ENCODE results near the gene IQCN.
A peak's percentile ranks its signal among the peaks of the same experiment; 100 is the strongest.
"Not testable (repeated sequence)": the region's sequence is repeated elsewhere in the genome, so short reads cannot be mapped to it uniquely, and the experiment has no call there.

Gene IQCN

DNA sequence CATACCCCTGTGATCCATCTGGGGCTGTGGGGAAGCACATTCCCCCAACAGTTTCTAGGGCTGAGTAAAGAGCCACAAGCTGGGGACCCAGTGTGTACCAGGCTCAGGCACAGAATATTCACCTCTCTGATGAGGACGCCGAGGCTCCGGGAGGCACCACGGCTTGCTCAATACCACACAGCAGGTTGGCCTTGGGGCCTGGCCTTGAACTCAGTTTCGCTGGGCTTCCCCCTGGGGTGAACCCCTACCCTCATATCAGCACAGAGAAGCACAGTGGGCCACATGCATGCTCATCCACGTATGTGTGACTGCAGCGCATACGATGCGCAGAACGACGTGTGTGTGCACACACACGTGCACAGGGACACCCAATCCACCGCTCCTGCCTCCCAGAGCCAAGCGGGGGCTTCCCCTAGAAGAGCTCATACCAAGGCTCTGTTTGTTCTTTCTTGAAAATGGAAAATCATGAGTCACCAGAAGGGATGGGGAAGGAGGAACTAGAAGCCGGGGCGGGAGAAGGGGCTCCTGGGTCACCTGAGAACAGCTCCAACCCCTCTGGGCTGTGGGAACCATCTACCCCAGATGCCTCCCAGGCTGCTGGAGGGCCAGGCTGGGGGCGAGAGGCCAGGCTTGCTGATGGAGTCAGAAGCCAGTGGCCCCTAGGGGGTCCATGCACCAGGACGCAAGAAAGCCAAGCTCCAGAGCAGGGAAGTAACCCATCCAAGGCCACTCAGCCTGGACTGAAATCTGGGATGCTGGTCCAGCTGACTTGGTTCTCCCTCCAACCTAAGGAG lies 43.1 kb downstream of the IQCN start:
- DNase-seq = no peak

DNA sequence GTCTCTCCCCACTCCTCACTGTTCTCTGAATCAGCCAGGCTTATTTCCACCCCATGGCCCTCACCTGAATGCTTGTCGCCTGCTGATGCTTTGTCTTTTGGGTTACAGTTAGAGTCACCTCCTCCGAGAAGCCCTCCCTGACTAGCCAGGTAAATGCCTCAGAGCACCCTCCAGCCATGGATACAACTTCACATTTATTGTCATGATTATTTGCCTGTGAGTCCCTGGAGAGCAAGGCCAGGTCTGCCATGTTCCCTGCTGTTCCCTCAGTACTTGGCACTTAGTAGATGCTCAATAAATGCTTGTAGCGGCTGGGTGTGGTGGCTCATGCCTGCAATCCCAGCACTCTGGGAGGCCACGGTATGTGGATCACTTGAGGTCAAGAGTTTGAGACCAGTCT lies 44.3 kb downstream of the IQCN start:
- DNase-seq = no peak

DNA sequence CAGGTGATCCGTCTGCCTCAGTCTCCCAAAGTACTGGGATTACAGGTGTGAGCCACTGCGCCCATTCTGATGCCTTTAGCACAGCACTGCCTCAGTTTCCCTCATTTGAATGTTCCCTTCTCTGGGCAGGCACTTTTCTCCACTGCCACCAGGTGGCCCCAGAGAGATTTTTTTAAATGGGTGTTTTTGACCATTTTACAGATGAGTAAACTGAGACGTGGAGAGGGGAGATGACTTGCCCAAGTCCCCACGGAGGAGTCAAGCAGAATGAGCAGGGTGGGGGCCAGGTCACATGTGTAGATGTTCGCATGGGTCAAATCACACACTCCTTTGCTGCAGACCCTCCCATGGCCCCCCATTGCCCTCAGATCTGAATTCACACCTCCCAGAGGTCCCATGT lies 44.8 kb downstream of the IQCN start:
- DNase-seq = no peak

DNA sequence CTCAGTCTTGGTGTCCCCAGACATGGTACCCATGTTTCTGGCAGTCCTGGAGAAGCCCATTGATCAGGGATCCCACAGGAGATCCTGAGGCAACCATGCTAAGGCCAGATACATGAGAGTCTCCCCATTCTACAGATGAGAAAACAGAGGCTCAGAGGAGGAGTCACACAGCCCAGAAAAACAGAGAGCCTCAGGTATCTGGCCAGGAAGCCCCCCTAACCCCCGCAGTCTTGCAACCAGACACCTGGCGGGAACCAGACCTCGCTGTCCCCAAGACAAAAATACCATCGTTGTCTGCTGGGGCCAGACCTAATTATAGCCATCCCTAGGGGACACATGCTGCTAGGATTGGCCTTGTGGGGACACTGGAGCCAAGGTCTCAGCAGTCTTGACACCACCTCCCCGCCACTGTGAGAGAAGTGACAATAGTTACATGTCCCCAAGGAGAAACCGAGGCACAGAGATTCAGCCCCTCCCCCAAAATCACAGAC lies 46.4 kb downstream of the IQCN start:
- no peak for DNase-seq

DNA sequence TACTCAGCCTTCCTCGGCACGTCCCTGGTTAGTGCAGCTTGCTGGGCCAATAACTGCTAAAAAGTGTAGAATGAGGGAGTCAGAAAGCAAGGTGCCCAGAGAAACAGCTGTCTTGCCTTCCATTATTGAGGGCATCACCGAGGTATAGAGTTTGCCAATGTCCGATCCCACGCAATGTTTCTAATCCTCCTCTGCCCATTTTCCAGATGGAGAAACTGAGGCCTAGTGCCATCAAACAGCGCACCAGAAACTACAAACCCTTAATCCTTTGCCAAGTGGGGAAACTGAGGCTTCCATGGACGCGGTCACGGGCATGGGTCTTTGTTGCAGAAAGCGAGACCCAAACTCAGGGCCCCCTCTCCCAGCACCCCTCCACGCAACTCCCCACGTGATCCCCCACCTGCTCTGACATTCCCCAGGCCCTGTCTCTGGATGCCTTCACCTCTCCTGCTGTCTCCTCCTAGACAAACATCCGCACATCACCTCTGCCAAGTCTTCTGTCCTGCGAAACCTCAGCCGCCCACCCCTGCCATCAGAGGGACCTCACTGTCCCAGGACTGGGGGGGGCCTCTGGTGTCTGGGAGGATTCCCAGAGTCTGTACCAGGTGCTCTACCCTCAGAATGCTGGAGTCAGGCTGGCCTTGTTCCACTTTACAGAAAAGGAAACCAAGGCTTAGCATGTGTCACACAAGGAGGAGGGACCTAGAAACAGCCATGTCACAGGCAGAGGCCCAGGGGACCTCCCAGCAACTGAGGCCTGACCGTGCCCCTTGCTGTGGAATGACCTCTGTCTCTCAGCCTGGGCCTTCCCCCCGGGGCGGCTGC lies 47.1 kb downstream of the IQCN start:
- no peak for DNase-seq

DNA sequence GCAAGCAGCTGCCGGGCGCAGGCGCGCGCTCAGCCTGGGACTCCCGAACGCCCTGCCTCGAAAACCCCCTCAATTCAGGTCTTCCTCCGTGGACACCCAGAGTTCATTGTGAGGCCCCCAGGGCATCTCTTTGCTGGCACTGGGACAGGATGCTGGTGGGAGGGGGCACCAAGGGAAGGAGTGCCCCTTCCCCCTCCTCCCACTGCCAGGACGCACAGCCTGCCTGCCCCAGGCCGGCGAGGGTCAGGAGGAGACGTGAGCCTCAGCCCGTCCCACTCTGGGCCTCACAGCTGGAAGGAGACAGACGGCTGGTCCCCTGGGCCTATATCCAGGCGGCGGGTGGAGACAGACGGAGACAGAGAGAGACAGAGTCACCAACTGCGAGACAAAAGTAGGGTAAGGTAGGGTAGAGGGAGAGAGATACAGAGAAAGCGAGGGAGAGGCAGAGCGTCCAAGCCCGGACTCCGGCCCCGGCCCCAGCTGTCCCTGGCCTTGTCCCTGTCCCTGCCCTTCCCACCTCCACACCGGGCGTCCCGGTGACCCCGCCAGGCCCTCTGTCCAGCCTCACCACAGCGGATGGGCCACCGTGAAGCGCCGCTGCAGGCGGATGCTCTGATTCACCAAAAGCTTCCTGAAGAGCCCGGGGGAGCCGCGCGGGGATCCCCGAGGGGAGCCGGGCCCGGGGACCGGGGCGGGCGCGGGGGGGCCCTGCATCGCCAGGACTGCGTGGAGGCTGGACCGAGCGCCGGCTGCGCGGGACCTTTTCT lies 48.4 kb downstream of the IQCN start, which contains the start of gene PDE4C:
Gene PDE4C (minus strand): TSS at position 737 of the 767 bp plus-strand sequence. CDS start 23 bp downstream, at position 714.
- peak; percentile 69 for DNase-seq

DNA sequence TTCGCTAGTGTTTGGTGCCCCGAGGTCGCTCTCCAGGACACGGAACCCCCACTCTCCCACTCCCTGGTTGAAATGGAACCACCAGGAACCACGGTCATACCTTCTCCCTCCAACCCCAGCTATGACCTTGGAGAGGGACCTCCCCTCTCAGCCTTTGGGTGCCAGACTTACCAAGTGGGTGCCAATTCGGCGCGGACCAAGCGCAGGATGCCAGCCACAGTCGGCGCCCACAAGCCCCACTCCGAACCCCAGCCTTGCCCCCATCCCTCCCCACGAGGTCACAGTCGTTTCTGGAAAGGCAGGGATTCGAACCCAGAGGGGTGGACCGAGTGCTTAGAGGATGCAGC lies 48.9 kb downstream of the IQCN start:
- no peak for DNase-seq

DNA sequence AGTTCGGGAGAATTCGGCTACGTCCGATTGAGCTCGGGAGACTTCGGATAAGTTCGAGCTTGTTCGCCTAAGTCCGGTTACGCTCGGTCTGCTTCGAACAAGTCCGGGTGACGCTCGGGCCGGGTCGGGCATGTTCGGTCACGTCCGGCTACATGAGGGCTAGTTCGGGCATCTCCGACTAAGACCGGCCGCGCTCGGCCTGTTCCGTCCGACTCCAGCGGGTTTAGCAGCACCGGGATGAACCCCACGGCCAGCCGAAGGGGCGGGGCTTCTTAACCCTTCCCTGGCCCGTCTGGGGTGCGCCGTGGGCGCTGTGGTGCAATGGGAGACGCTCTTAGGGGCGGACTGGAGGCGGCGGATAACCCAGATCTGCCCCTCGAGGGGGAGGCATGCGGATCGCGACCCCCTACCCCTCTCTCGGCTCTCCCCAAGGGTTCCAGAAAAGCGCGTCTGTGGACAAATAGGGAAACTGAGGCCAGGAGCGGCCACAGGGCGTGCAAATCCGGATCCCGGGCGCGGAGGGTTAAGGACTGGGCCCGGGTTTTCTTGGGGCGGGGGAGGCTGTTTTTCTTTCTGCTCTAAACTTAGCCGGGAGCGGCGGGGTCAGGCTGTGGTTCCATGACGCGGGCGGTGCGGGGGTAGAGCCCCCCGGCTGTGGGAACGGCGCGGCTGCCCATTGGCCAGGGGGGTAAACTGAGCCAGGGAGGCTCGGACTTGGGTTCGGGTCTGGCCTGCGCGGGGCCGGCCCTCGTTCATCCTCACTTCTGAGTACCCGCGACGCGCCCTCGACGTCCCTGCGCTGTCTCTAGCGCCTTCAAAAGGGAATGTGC lies 49.5 kb downstream of the IQCN start:
- peak; percentile 100 for DNase-seq

DNA sequence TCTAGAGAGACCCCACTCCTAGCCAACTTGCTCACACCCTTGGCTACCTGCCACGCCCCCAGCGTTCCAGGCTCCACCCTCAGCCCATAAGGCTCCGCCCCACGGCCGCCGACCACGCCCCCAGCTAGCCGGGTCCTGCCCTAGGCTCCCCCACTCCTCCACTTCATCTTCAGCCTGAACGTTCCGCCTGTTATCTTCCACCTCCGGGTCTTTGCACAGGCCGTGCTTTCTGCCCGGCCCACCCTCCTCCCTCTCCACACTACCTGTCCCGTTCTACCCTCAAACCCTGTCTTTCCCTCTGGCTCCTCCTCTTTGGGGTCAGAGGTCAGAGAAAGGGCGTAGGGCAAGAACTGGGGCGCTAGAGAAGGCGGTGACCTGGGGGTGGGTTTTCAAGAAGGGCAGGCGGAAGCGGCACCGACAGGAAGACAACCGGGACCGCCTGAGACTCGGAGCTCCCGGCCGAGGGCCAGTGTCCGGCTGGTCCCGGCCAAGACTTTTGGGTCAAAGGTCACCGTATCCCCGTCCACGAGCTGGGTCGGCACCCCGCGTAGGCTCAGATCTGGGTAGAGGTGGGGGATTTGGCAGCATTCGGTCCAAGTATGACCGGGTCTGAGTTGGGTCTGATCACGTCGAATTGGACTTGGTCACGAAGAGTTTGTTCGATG lies 50.3 kb downstream of the IQCN start:
- DNase-seq = peak; percentile 94

DNA sequence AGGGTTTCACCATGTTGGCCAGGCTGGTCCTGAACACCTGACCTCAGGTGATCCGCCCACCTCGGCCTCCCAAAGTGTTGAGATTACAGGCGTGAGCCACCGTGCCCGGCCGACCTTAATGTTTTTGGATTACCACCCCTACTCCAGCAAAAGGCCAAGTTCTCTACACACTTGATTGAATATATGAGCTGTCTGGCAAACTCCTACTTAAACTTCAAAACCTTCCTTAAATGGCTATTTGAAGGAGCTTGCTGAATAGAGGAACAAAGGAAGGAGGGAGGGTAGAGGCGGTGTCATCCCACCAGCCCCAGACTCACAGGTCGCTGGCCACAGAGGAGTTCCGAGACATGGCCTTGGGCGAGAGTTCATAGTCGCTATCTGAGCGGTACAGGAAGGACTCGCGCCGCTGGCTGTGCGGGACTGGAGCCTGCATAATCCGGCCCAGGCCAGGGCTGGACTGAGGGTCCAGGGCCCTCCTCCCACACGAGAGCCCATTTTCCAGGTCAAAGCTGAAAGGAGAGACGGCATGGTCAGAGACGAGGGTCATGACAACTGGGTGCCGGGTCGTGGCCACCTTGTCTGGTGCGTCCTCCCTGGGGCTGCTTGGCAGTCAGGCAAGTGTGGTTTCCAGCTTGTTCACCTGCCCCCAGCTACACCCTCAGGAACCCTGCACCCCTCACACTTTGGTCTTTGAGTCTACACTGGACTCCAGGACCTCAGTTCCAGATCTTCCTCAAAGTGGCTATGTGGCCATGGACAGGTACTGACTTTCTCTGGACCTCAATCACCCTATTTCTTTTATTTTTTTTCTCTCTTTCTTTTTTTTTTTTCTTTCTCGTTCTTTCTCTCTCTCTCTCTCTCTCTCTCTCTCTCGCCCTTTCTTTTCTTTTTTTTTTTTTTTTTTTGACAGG lies 52.2 kb downstream of the IQCN start:
- no peak for DNase-seq

DNA sequence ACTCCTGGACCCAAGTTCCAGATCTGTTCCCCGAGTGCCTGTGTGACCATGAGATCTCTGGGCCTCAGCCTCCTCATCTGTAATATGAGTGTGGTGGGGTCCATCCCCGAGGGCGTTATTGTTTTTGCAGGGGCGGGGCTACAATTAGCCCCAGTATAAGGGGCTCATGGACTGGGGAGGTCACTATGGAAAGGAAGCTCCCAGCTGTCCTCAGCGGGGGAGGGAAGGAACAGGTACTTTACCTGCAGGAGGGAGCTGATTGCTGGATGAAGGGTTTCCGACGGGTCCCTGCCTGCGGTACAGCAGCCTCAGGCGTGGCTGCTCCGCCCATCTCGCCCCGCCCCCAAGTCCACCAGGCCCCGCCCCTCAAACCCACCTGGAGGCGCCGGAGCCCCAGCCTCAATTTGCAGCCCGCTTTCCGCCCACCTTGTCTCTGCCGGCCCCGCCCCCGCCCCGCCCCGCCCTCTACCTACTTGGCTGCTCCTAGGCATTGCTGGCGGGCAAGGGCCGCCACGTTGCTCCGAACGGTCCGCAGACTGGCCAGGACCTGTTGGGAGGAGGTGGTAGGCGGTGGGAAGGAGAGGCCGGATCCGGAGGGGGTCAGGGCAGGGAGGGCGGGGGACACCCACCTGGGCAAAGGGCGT lies 53.5 kb downstream of the IQCN start:
- DNase-seq = peak; percentile 76

DNA sequence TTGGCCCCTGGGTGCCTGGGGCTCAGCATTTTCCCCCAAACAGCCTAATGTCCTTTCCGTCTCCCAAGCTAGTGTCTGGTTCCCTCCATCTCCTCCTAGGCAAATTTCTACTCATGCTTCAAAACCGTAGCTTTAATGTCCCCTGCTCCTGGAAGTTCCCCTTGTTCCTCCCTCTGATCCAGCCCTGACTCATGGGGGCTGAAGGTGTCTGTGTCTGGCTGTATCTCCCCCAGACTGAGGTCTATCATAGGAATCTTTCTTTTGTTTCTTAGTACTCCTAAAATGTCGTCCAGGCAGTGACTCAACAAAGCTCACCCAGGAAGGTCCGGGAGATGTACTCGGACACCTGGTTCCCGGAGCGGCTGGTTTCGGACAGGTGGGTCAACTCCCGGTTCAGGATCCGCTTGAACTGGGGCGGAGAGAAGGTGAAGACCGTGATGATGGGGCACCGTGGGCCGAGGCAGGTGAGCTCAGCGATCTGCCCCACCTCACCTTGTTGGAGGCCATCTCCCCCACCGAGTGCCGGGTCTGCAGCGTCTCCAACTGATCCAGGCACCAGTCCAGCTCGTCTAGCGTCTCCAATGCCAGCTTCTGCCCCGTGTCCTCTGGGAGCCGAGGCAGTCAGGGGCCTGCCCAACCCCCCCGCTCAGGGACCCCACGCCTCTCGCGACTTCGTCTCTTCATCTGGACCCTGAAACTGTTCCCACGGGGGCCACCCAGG lies 54.2 kb downstream of the IQCN start:
- DNase-seq = no peak

DNA sequence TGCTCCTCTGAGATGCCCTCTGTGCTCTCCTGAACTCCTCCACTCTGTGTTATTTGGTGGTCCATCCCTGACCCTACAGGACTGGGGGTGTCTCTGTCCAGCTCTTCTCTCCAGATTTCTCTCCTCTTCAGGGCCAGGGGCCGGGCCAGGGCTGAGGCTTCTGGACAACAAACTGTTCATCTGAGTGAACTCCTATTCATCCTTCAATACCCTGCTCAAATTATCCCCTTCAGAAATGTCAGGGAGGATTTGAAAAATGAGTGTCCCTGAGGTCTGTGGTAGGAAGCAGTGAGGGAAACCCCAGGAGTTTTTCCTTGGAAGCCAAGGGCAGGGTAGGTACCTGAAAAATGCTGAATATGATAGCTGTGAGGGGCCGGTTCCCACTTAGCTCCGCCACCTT lies 55.7 kb downstream of the IQCN start:
- no peak for DNase-seq

DNA sequence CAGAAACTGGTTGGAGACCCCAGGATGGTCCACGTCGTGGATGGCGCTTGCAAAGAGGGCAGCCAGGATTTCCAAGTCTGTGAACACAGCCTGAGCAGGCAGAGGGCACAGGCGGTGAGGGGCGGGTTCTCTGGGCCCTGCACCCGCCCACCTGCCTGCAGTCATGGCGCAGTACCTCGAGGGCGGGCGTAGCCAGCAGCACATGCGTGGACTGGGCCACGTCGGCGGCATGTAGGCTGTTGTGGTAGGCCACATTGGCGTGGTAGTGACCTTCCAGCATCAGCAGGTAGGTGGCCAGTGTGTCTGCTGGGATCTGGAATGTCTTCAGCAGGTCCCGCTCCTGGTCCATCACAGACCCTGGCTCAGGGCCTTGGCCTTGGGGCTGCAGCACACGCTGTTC lies 56.1 kb downstream of the IQCN start:
- no peak for DNase-seq

DNA sequence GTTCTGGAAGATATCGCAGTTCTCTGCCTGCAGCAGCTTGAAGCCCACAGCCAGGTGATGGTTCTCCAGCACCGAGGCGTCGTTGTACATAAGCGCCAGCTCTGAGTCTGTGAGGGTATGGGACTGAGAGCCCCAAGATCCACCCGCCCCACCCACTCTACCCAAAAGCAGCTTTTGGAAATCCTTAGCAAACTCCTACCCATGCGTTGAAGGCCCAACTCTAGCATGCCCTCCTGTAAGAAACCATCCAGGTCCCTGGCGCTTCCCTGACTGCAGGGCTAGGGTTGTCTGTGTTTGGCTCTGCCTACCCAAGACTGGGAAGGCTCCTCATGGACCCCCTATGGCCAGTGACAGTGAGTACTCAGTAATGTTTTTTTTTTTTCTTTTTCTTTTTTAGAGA lies 57.5 kb downstream of the IQCN start:
- no peak for DNase-seq

DNA sequence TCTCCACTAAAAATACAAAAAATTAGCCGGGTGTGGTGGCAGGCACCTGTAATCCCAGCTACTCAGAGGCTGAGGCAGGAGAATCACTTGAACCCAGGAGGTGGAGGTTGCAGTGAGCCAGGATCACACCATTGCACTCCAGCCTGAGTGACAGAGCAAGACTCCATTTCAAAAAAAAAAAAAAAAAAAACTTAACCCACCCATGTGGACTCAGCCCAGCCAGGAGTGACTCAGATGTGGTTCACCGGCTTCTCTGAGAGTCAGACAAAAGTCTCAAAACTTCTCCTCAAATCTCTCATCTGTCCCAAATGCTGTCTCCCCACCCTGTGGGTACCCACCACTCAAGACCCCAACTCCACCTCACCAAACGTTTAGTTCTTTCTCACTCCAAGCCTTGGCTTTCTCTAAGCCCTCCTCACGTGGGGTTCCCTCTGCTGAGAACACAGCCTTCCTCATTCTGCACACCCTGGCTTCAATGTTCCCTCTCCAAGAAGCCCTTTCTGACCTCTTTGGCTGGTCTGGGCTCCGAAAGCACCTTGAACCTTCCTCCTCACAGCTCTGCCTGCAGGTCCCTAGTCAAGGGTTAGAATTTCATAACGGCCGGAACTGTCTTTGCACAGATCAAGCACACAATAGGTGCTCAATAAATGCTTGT lies 59.3 kb downstream of the IQCN start:
- no peak for DNase-seq

DNA sequence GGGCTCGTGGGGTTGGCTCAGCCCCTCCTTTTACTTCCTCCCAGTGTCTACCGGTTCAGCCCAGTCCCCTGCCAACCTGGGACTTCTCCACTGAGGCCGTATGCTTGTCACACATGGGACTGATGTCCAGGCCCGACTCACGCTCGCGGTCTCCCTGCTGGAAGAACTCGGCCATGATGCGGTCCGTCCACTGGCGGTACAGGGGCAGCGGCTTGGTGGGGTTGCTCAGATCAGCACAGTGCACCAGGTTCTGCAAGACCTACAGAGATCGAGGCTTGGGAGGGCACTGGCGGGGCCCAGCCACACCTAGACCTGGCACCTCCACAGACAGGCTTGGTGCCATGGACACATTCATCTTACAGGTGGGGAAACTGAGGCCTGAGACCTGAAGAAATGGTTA lies 62.6 kb downstream of the IQCN start:
- no peak for DNase-seq

DNA sequence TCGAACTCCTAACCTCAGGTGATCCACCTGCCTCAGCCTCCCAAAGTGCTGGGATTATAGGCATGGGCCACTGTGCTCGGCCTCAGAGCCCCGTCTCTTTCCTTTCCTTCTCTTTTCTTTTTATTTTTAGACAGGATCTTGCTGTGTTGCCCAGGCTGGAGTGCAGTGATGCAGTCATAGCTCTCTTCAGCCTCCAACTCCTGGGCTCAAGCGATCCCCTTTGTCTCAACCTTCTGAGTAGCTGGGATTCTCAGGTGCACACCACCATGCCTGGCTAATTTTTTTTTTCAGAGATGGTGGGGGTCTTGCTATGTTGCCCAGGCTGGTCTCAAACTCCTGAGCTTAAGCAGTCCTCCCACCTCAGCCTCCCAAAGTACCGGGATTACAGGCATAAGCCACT lies 64.3 kb downstream of the IQCN start:
- DNase-seq = not testable (repeated sequence)
